Transverse colon (tissue), 4 donors: ENCODE measurements around the gene CHCHD6. TPM values are rescaled to one million over a fixed set of nuclear protein-coding genes. Genes with fewer than 3 reads are reported as not detected.

Experiments
- DNase-seq: peaks from one replicate; pipeline ENCODE4 v3.0.0-alpha.2; 2019
- H3K27ac ChIP-seq, 4 donors: fragments of 200-600 bp; sonication (generic); 2 replicates each; pipeline ENCODE4 v1.5.1; 2016 to 2018; ENCODE audit warnings: inconsistent platforms in 4 of 4
- H3K27me3 ChIP-seq: fragments of 200-600 bp; sonication (generic); 2 replicates; pipeline ENCODE4 v1.5.1; 2017; ENCODE audit warnings: inconsistent platforms
- H3K36me3 ChIP-seq, 4 donors: fragments of 200-600 bp; sonication (generic); 2 replicates each; pipeline ENCODE4 v1.5.1; 2017 to 2019; ENCODE audit warnings: inconsistent platforms in 4 of 4
- H3K4me1 ChIP-seq, 4 donors: fragments of 200-600 bp; sonication (generic); 2 replicates each; pipeline ENCODE4 v1.5.1; 2017 to 2020; ENCODE audit warnings: inconsistent platforms in 4 of 4
- H3K4me3 ChIP-seq, 4 donors: fragments of 200-600 bp; sonication (generic); 1 replicate in 1 of 4; 2 replicates in 3 of 4; pipeline versions ENCODE4 v1.5.1 to v1.6.1; 2017 to 2019; ENCODE audit warnings: inconsistent platforms in 4 of 4
- H3K9me3 ChIP-seq, 2 donors: fragments of 200-600 bp; sonication (generic); 2 replicates each; pipeline ENCODE4 v1.5.1; 2017 to 2019; ENCODE audit warnings: inconsistent platforms in 2 of 2
- CTCF ChIP-seq, 5 experiments: fragments of 200-600 bp in 3 of 5; fragments of 450-650 bp in 2 of 5; sonication (generic) in 3 of 5; IDR thresholded peaks; 1 replicate in 2 of 5; 2 replicates in 3 of 5; pipeline ENCODE4 v1.5.1; 2016 to 2017; ENCODE audit warnings: antibody characterized with exemption in 5 of 5, inconsistent platforms in 3 of 5, mild to moderate bottlenecking in 2 of 5, moderate library complexity in 1 of 5
- EP300 ChIP-seq: sonication (generic); formaldehyde crosslinking; IDR thresholded peaks from one replicate; pipeline ENCODE4 v1.6.1; 2017; ENCODE audit warnings: antibody characterized with exemption, low read depth
- POLR2A ChIP-seq: fragments of 450-650 bp; IDR thresholded peaks from one replicate; pipeline ENCODE4 v1.6.1; 2016; ENCODE audit warnings: antibody characterized with exemption, mild to moderate bottlenecking, moderate library complexity
- POLR2AphosphoS5 ChIP-seq, 3 donors: sonication (generic); formaldehyde crosslinking; IDR thresholded peaks; one replicate each; pipeline ENCODE4 v1.6.1; 2016; ENCODE audit warnings: antibody characterized with exemption in 3 of 3
- WGBS, 2 donors: methylation state at CpG; one replicate each; pipeline ENCODE4 v1.1.5; 2018; ENCODE audit warnings: low coverage in 1 of 2; 5-methylcytosine and 5-hydroxymethylcytosine counted together
- in situ Hi-C, 4 donors: fragments of 200-750 bp; cut with MboI; loops; one replicate each; pipeline versions ENCODE4 v1.15.0 to v1.15.1; 2017; ENCODE audit warnings: low sequenced_read_pairs in 3 of 4, low pct_ligation_motif_present in 1 of 4, low pct_unique_long_range_greater_than_20kb in 1 of 4
- intact Hi-C: fragments of 100-400 bp; cut with DNase I; formaldehyde crosslinking; loops from one replicate; pipeline ENCODE4 v1.15.1; 2023; ENCODE audit warnings: low total_unique reads
- total RNA-seq, 4 donors: library from RNA; depleted of rRNA; stranded (reverse); fragments of >200 nt; gene quantifications; one replicate each; pipeline ENCODE4 v1.1.0, GENCODE V29; 2016

The CHCHD6 gene
- total RNA-seq, 4 donors from 2014 or later, result 4.6 to 12.1 (median 5.3) TPM

GRCh38 chr3:126983653-126984390, 279.8 kb downstream of the CHCHD6 start:
- peak; percentile 27 for DNase-seq
- H3K27ac ChIP-seq, result peak overlapping the region in 3 of 4 donors; percentile 14 to 65 (median 65)
- in situ Hi-C loops (loop anchor here in 1 of 4 donors (10.0 kb wide), 1 partner anchor 229 kb away; no protein-coding TSS in a partner anchor), intact Hi-C loops (loop anchor here (10.0 kb wide), 1 partner anchor 229 kb away; no protein-coding TSS in a partner anchor)
- no peaks in the 10 kb centered on the region for H3K36me3 ChIP-seq
- peak overlapping the region; percentile 62 to 94 (median 74) for H3K4me3 ChIP-seq
- H3K27me3 ChIP-seq, result peaks cover 6% of the 10 kb centered on the region
- H3K9me3 ChIP-seq, result no peaks in the 10 kb centered on the region
- TF ChIP-seq POLR2AphosphoS5 (IDR thresholded peaks at IDR 0.05) (no peak), POLR2A (no peak), CTCF (IDR thresholded peaks at IDR 0.05) (no peak), EP300 (no peak)
- 1% methylated on average over 51 of the region's 61 CpGs; no CpG with 5 or more reads in 1 of the 2 donors for WGBS, 2 donors
- peaks cover 10 to 17% (median 12%) of the 10 kb centered on the region in 4 donors for H3K4me1 ChIP-seq

GRCh38 chr3:126984391-126985131, 280.5 kb downstream of the CHCHD6 start:
- H3K27ac ChIP-seq, result no peak overlapping the region
- intact Hi-C loops, result loop anchor here (10.0 kb wide), 1 partner anchor 230 kb away; no protein-coding TSS in a partner anchor

GRCh38 chr3:126985132-126985985, 281.3 kb downstream of the CHCHD6 start:
- Histone ChIP-seq H3K4me3 (no peak overlapping the region), H3K4me1 (peaks cover 10 to 17% (median 12%) of the 10 kb centered on the region in 4 donors), H3K27ac (no peak overlapping the region), H3K9me3 (no peaks in the 10 kb centered on the region), H3K27me3 (no peaks in the 10 kb centered on the region), H3K36me3 (no peaks in the 10 kb centered on the region)
- WGBS, 2 donors, result 80 to 81% methylated on average over 3 to 17 of the region's 17 CpGs
- DNase-seq, result no peak
- TF ChIP-seq CTCF (IDR thresholded peaks at IDR 0.05) (no peak), POLR2A (no peak), EP300 (no peak), POLR2AphosphoS5 (IDR thresholded peaks at IDR 0.05) (no peak)
- in situ Hi-C loops, result loop anchor here in 1 of 4 donors (10.0 kb wide), 1 partner anchor 231 kb away; no protein-coding TSS in a partner anchor
- intact Hi-C loops, result loop anchor here (10.0 kb wide), 1 partner anchor 231 kb away; no protein-coding TSS in a partner anchor

More at GRCh38 chr3:126984391-126985131, 280.5 kb downstream of the CHCHD6 start:
- H3K9me3 ChIP-seq, result no peaks in the 10 kb centered on the region
- H3K27me3 ChIP-seq, result peaks cover 6% of the 10 kb centered on the region
- peak overlapping the region; percentile 62 to 94 (median 74) for H3K4me3 ChIP-seq
- TF ChIP-seq POLR2A (no peak), CTCF (IDR thresholded peaks at IDR 0.05) (no peak), POLR2AphosphoS5 (IDR thresholded peaks at IDR 0.05) (no peak), EP300 (no peak)
- H3K4me1 ChIP-seq, result peaks cover 10 to 17% (median 12%) of the 10 kb centered on the region in 4 donors
- in situ Hi-C loops, result loop anchor here in 1 of 4 donors (10.0 kb wide), 1 partner anchor 230 kb away; no protein-coding TSS in a partner anchor
- H3K36me3 ChIP-seq, result no peaks in the 10 kb centered on the region
- no peak for DNase-seq
- 72% methylated on average over 15 of the region's 21 CpGs; no CpG with 5 or more reads in 1 of the 2 donors for WGBS, 2 donors
